22Rv1 (cell line): Measurements from ENCODE around the gene SLC39A8.

Experiments
- H3K27ac ChIP-seq: fragments of 450-650 bp; 2 replicates; pipeline ENCODE4 v1.5.1; 2017
- CTCF ChIP-seq: fragments of 450-650 bp; IDR thresholded peaks from 2 replicates; pipeline ENCODE4 v1.5.1; 2017; ENCODE audit warnings: mild to moderate bottlenecking
- ZFX ChIP-seq: fragments of 450-650 bp; IDR thresholded peaks from 2 replicates; pipeline ENCODE4 v1.6.1; 2017; ENCODE audit warnings: antibody characterized with exemption, borderline replicate concordance

The SLC39A8 gene

DNA sequence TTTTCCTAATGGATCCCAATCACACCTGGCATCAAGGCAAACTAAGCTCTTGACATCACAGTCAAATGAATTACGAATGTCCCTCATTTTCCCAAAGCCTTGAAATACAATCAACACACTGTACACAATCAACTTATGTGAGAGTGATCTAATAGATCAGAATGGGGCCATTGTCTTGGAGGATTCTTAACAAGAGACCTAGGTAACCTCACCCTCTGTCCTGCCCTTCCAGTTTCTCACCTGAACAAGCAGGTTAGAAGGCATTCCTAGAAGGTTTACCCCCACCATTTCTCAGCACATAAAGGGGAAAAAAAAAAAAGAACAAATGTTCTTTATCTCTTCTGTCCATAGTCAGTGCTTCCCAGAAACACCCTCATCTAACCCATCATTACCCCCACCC, 6.3 kb downstream of the SLC39A8 start:
- no peak overlapping the region for H3K27ac ChIP-seq
- TF ChIP-seq ZFX, result no peak
- no peak for TF ChIP-seq CTCF

DNA sequence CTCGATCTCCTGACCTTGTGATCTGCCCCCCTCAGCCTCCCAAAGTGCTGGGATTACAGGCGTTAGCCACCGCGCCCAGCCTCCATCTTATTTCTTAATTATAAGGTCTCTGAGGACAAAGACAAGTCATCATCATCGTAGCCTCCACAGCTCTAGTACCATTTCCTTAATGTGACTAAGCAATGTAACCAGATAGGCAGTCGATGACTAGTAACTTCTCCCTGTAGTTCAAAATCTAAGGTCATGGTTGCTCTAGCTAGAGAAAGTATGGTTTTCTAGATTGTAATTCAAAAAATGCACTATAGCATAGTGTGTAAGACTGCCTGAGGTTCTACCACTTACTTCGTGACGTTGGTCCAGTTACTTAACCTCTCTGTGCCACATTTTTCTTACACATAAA, 6.9 kb downstream of the SLC39A8 start:
- H3K27ac ChIP-seq, result no peak overlapping the region
- TF ChIP-seq CTCF (no peak), ZFX (no peak)

DNA sequence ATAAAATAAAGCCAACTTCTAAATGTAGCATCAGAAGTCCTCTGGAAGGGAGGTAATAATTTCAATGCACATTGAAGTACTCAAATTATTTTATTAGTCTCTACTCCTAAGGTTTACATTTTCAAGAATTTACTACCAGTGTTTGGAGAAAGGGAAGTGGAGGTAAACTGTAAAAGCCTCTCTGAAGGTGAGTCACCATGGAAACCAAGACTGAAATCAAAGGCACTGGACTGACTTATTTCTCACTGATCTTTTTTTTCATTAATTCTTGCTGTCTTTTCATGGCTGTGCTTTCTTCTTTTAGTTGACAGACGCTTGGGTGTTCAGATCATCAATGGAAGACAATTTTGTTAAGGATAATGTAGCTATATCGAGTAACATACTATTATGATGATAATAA, 9.7 kb downstream of the SLC39A8 start:
- no peak for TF ChIP-seq ZFX
- no peak overlapping the region for H3K27ac ChIP-seq

- no peak for TF ChIP-seq CTCF
- TF ChIP-seq ZFX, result no peak
- H3K27ac ChIP-seq, result no peak overlapping the region
Measured at GRCh38 chr4:102334624-102335023, 10.7 kb downstream of the SLC39A8 start.

- no peak overlapping the region for H3K27ac ChIP-seq
- TF ChIP-seq CTCF, result no peak
- no peak for TF ChIP-seq ZFX
Measured at GRCh38 chr4:102333787-102334186, 11.5 kb downstream of the SLC39A8 start.

- no peak for TF ChIP-seq CTCF
- TF ChIP-seq ZFX, result no peak
- no peak overlapping the region for H3K27ac ChIP-seq
Measured at GRCh38 chr4:102328045-102328444, 17.2 kb downstream of the SLC39A8 start.

- no peak overlapping the region for H3K27ac ChIP-seq
- no peak for TF ChIP-seq ZFX
Measured at GRCh38 chr4:102326951-102327350, 18.3 kb downstream of the SLC39A8 start.

GRCh38 chr4:102324730-102325129, 20.6 kb downstream of the SLC39A8 start:
- no peak for TF ChIP-seq ZFX
- no peak for TF ChIP-seq CTCF
- no peak overlapping the region for H3K27ac ChIP-seq

DNA sequence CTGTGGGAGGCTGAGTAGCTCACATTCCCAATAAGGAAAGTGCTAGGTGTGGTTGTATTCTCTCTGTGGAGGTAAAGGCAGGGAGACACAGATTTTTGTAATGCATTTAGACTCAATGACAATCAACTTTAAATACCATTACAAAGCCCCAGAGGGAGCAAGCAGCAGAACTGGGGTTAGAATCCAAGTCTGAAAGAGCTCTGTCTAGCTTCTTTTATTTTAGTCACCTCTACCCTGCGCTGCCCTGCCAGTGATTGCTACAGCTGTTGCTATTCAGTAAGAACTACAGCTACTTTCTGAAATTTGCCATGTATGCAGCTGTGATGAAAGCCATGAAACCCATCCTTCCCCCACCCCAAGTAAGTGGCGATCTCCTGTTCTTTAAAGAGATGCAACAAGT, 22.5 kb downstream of the SLC39A8 start:
- H3K27ac ChIP-seq, result no peak overlapping the region

More for the DNA sequence above, 22.5 kb downstream of the SLC39A8 start:
- TF ChIP-seq CTCF, result no peak
- TF ChIP-seq ZFX, result no peak
